CD4-positive, alpha-beta T cell treated with Interleukin-4 for 4 hours (primary cell): ENCODE measurements around the gene DNAAF1.
"Not testable (repeated sequence)": the region's sequence is repeated elsewhere in the genome, so short reads cannot be mapped to it uniquely, and the experiment has no call there.

Source experiments
- DNase-seq: peaks from one replicate; pipeline ENCODE4 v3.0.0-alpha.2; 2020

DNAAF1 gene

GRCh38 chr16:84186685-84187437 lies 41.8 kb downstream of the DNAAF1 start, which contains the start of gene TAF1C:
TAF1C (minus strand) TSS chr16:84187057; CDS start chr16:84184988, 2,069 bp downstream.
- DNase-seq: peak; percentile 88

- no peak for DNase-seq
These were observed 45.8 kb downstream of the DNAAF1 start, which contains the start of gene ADAD2 for GRCh38 chr16:84190731-84191388. ADAD2 (plus strand) TSS chr16:84191157; CDS start chr16:84191231, 74 bp downstream.

GRCh38 chr16:84191466-84191865 lies 46.4 kb downstream of the DNAAF1 start:
- DNase-seq: no peak

- no peak for DNase-seq
These were observed 48.4 kb downstream of the DNAAF1 start for GRCh38 chr16:84193480-84193879.

- no peak for DNase-seq
These were observed 48.9 kb downstream of the DNAAF1 start for GRCh38 chr16:84194018-84194417.

- no peak for DNase-seq
These were observed 49.5 kb downstream of the DNAAF1 start for GRCh38 chr16:84194470-84195200.

- DNase-seq: no peak
These were observed 50.3 kb downstream of the DNAAF1 start for GRCh38 chr16:84195201-84196093.

GRCh38 chr16:84196101-84196500 lies 51.0 kb downstream of the DNAAF1 start:
- DNase-seq: no peak

GRCh38 chr16:84196727-84197394 lies 51.8 kb downstream of the DNAAF1 start:
- DNase-seq: no peak

GRCh38 chr16:84197466-84198128 lies 52.5 kb downstream of the DNAAF1 start:
- DNase-seq: no peak

- DNase-seq: no peak
These were observed 53.3 kb downstream of the DNAAF1 start for GRCh38 chr16:84198401-84198800.

- no peak for DNase-seq
These were observed 54.0 kb downstream of the DNAAF1 start for GRCh38 chr16:84199097-84199496.

- no peak for DNase-seq
These were observed 54.8 kb downstream of the DNAAF1 start for GRCh38 chr16:84199861-84200260.

GRCh38 chr16:84204551-84204950 lies 59.4 kb downstream of the DNAAF1 start:
- DNase-seq: not testable (repeated sequence)

- not testable (repeated sequence) for DNase-seq
These were observed 60.0 kb downstream of the DNAAF1 start for GRCh38 chr16:84205123-84205522.

- DNase-seq: no peak
These were observed 61.0 kb downstream of the DNAAF1 start for GRCh38 chr16:84205976-84206691.

- DNase-seq: no peak
These were observed 62.1 kb downstream of the DNAAF1 start for GRCh38 chr16:84207251-84207650.

- no peak for DNase-seq
These were observed 62.8 kb downstream of the DNAAF1 start for GRCh38 chr16:84207879-84208278.

GRCh38 chr16:84209989-84210388 lies 64.9 kb downstream of the DNAAF1 start:
- DNase-seq: no peak

- no peak for DNase-seq
These were observed 67.0 kb downstream of the DNAAF1 start for GRCh38 chr16:84212154-84212553.

GRCh38 chr16:84212631-84213030 lies 67.5 kb downstream of the DNAAF1 start:
- no peak for DNase-seq
